Prostate gland (tissue), 2 donors: ENCODE measurements around the gene TACC2.

Experiments
- POLR2A ChIP-seq: fragments of 450-650 bp; IDR thresholded peaks from one replicate; pipeline ENCODE4 v1.6.1; 2016; ENCODE audit warnings: antibody characterized with exemption, mild to moderate bottlenecking
- POLR2AphosphoS5 ChIP-seq: sonication (generic); formaldehyde crosslinking; IDR thresholded peaks from one replicate; pipeline ENCODE4 v1.6.1; 2017; ENCODE audit warnings: antibody characterized with exemption
- TF ChIP-seq, protein P1 (sequence below), 4 experiments: fragments of 200-600 bp in 2 of 4; fragments of 450-650 bp in 2 of 4; sonication (generic) in 2 of 4; IDR thresholded peaks; 1 replicate in 3 of 4; 2 replicates in 1 of 4; pipeline ENCODE4 v1.5.1; 2016 to 2019; ENCODE audit warnings: antibody characterized with exemption in 4 of 4, mild to moderate bottlenecking in 2 of 4, moderate library complexity in 2 of 4

DNA sequence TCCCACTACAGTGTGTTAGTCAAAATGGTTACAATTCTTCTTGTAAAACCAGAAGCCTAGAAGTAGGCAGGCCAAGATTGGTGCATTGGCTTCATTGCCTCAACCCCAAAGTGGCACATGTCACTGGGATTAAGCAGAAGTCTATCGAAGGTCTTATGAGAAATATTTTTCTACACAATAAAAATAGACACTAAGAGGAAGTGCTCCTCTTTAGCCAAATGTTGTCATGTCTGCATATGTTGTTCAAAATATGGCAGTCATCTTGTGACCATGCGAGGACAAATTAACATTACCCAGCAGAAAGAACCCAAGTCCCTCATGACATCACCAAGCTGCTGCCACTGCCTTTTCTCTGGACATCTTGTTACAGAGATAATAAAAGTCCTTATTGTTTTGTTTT lies 7.6 kb upstream of the TACC2 start:
- TF ChIP-seq, protein P1, sequence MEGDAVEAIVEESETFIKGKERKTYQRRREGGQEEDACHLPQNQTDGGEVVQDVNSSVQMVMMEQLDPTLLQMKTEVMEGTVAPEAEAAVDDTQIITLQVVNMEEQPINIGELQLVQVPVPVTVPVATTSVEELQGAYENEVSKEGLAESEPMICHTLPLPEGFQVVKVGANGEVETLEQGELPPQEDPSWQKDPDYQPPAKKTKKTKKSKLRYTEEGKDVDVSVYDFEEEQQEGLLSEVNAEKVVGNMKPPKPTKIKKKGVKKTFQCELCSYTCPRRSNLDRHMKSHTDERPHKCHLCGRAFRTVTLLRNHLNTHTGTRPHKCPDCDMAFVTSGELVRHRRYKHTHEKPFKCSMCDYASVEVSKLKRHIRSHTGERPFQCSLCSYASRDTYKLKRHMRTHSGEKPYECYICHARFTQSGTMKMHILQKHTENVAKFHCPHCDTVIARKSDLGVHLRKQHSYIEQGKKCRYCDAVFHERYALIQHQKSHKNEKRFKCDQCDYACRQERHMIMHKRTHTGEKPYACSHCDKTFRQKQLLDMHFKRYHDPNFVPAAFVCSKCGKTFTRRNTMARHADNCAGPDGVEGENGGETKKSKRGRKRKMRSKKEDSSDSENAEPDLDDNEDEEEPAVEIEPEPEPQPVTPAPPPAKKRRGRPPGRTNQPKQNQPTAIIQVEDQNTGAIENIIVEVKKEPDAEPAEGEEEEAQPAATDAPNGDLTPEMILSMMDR (IDR thresholded peaks at IDR 0.05), result no peak
- TF ChIP-seq POLR2AphosphoS5 (no peak), POLR2A (no peak)
